GM23338 (cell line): Measurements from ENCODE around the gene RPF1. TPM values are rescaled to one million over a fixed set of nuclear protein-coding genes. Genes with fewer than 3 reads are reported as not detected.

Source experiments
- ATAC-seq: fragments of 200-7000 bp; cut with Tn5 transposase; 3 replicates; pipeline ENCODE4 v1.9.1; 2020
- DNase-seq: peaks from one replicate; pipeline ENCODE4 v3.0.0-alpha.2; 2015; ENCODE audit warnings: low spot score
- H2AFZ ChIP-seq: fragments of 200-600 bp; sonication (generic); 2 replicates; pipeline ENCODE4 v1.8.0; 2016; ENCODE audit warnings: antibody characterized with exemption, mild to moderate bottlenecking, moderate library complexity
- H3F3A ChIP-seq: fragments of 200-600 bp; sonication (generic); replicated peaks from 2 replicates; pipeline ENCODE4 v1.8.0; 2017; ENCODE audit warnings: antibody characterized with exemption, mixed run types, low read depth
- H3K27ac ChIP-seq: fragments of 200-600 bp; sonication (generic); 2 replicates; pipeline ENCODE4 v1.6.1; 2016; ENCODE audit warnings: low read depth
- H3K27me3 ChIP-seq: fragments of 200-600 bp; sonication (generic); 2 replicates; pipeline ENCODE4 v1.8.0; 2016; ENCODE audit warnings: mild to moderate bottlenecking, mixed run types, moderate library complexity; ENCODE audit not compliant: insufficient read depth
- H3K36me3 ChIP-seq: fragments of 200-600 bp; sonication (generic); 2 replicates; pipeline ENCODE4 v1.8.0; 2016; ENCODE audit warnings: mild to moderate bottlenecking; ENCODE audit not compliant: insufficient read depth
- H3K4me1 ChIP-seq: fragments of 200-600 bp; sonication (generic); 2 replicates; pipeline ENCODE4 v1.8.0; 2016; ENCODE audit warnings: mild to moderate bottlenecking, moderate library complexity; ENCODE audit not compliant: insufficient read depth
- H3K4me2 ChIP-seq: fragments of 200-600 bp; sonication (generic); 2 replicates; pipeline ENCODE4 v1.7.1; 2017; ENCODE audit warnings: mixed run types
- H3K4me3 ChIP-seq: fragments of 200-600 bp; sonication (generic); 2 replicates; pipeline ENCODE4 v1.6.1; 2016; ENCODE audit warnings: mixed run types
- H3K79me2 ChIP-seq: fragments of 200-600 bp; sonication (generic); replicated peaks from 2 replicates; pipeline ENCODE4 v1.8.0; 2017; ENCODE audit warnings: mild to moderate bottlenecking; ENCODE audit not compliant: insufficient read depth
- H3K9me2 ChIP-seq: fragments of 200-600 bp; sonication (generic); 2 replicates; pipeline ENCODE4 v1.8.0; 2017; ENCODE audit not compliant: insufficient read depth
- H4K20me1 ChIP-seq: fragments of 200-600 bp; sonication (generic); replicated peaks from 2 replicates; pipeline ENCODE4 v1.8.0; 2017; ENCODE audit warnings: mild to moderate bottlenecking; ENCODE audit not compliant: insufficient read depth
- H3K27ac Mint-ChIP-seq: 2 replicates; pipeline ENCODE4 v1.8.0; 2020; ENCODE audit warnings: inconsistent platforms, mild to moderate bottlenecking, moderate library complexity, mixed read lengths
- H3K27me3 Mint-ChIP-seq: 3 replicates; pipeline ENCODE4 v1.8.0; 2022; ENCODE audit warnings: low read depth, mild to moderate bottlenecking, moderate library complexity, mixed read lengths, inconsistent platforms; ENCODE audit not compliant: insufficient read depth, poor library complexity
- H3K36me3 Mint-ChIP-seq: 3 replicates; pipeline ENCODE4 v1.8.0; 2021; ENCODE audit warnings: low read depth, mild to moderate bottlenecking, inconsistent platforms, moderate library complexity, mixed read lengths
- H3K4me1 Mint-ChIP-seq: 3 replicates; pipeline ENCODE4 v1.8.0; 2020; ENCODE audit warnings: mild to moderate bottlenecking, inconsistent platforms, mixed read lengths
- H3K4me3 Mint-ChIP-seq: 3 replicates; pipeline ENCODE4 v1.8.0; 2021; ENCODE audit warnings: moderate library complexity, mild to moderate bottlenecking, inconsistent platforms, mixed read lengths
- H3K9me3 Mint-ChIP-seq: 3 replicates; pipeline ENCODE4 v1.8.0; 2020; ENCODE audit warnings: moderate library complexity, mild to moderate bottlenecking, inconsistent platforms, mixed read lengths
- CREB1 ChIP-seq: fragments of 250-450 bp; sonication (Bioruptor Pico); IDR thresholded peaks from 2 replicates; pipeline ENCODE4 v1.5.0; 2020; ENCODE audit warnings: low read depth, mild to moderate bottlenecking, moderate library complexity
- CTCF ChIP-seq, 2 experiments: fragments of 200-600 bp in 1 of 2; sonication (generic) in 1 of 2; conservative IDR thresholded peaks; 2 replicates each; pipeline versions ENCODE4 v1.5.1 to v1.6.1; 2016 to 2017; ENCODE audit warnings: antibody characterized with exemption in 2 of 2, low read depth in 2 of 2, mild to moderate bottlenecking in 2 of 2, moderate library complexity in 1 of 2
- EZH2 ChIP-seq: fragments of 200-600 bp; sonication (generic); IDR thresholded peaks from one replicate; pipeline ENCODE4 v1.8.0; 2017; ENCODE audit warnings: antibody characterized with exemption, mild to moderate bottlenecking, low read depth; ENCODE audit not compliant: unreplicated experiment
- JUNB ChIP-seq: IDR thresholded peaks from one replicate; pipeline ENCODE4 v1.6.1; 2016; ENCODE audit warnings: antibody characterized with exemption; ENCODE audit not compliant: unreplicated experiment
- NANOG ChIP-seq: IDR thresholded peaks from 2 replicates; pipeline ENCODE4 v1.6.1; 2016; ENCODE audit warnings: antibody characterized with exemption, borderline replicate concordance
- REST ChIP-seq: IDR thresholded peaks from one replicate; pipeline ENCODE4 v1.6.1; 2018; ENCODE audit warnings: antibody characterized with exemption; ENCODE audit not compliant: unreplicated experiment
- STAT1 ChIP-seq: IDR thresholded peaks from one replicate; pipeline ENCODE4 v1.6.1; 2016; ENCODE audit warnings: antibody characterized with exemption; ENCODE audit not compliant: unreplicated experiment
- ZNF114 ChIP-seq: fragments of 250-450 bp; sonication (Bioruptor Pico); IDR thresholded peaks from 2 replicates; pipeline ENCODE4 v1.5.0; 2020; ENCODE audit warnings: mild to moderate bottlenecking, moderate library complexity
- ZNF331 ChIP-seq: fragments of 250-450 bp; sonication (Bioruptor Pico); IDR thresholded peaks from 2 replicates; pipeline ENCODE4 v1.5.0; 2020; ENCODE audit warnings: low read depth, mild to moderate bottlenecking, moderate library complexity
- ZNF462 ChIP-seq: fragments of 250-450 bp; sonication (Bioruptor Pico); IDR thresholded peaks from 2 replicates; pipeline ENCODE4 v1.5.0; 2020; ENCODE audit warnings: mild to moderate bottlenecking, moderate library complexity
- polyA plus RNA-seq: library from polyadenylated mRNA; unstranded; fragments of >200 nt; fragmentation: Nextera tagmentation; extraction: Ambion mirVana; gene quantifications from 2 replicates; pipeline ENCODE4 v1.2.1, GENCODE V29; 2016
- total RNA-seq: library from RNA; depleted of rRNA; stranded (reverse); fragments of >200 nt; shearing (Covaris generic); gene quantifications from 2 replicates; pipeline ENCODE4 v1.2.3, GENCODE V29; 2014
- TF ChIP-seq, protein P1 (sequence below): IDR thresholded peaks from 2 replicates; pipeline ENCODE4 v1.6.1; 2016; ENCODE audit warnings: antibody characterized with exemption

RPF1 gene
- total and polyA plus RNA-seq, 2 experiments from 2014 or later: 56.4 to 57.1 TPM

- no peak for TF ChIP-seq REST
- no peak for TF ChIP-seq EZH2
- no peak for TF ChIP-seq STAT1
- no peak for TF ChIP-seq ZNF114
Observed at GRCh38 chr1:84538599-84538998, 59.5 kb downstream of the RPF1 start (continued).

DNA sequence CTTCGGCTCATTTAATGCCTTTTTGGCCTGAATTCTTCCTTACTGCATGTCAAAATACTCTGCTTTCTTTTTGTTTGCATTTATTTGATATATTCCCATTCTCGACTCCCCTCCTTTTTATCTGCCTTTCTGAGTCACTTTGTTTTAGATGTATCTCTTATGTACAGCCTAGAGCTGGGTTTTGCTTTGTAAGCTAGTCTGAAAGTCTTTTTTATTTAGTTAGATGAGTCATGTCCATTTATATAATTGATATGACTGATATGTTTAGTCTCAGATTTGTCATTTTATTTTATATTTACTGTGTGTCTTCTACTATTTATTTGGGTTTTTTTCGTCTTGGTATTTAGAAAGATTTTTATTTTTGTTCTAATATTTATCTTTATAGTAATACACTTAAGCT, 60.9 kb downstream of the RPF1 start:
- Mint-ChIP-seq H3K4me1 (no peaks in the 10 kb centered on the region), H3K27me3 (no peaks in the 10 kb centered on the region), H3K27ac (no peak overlapping the region), H3K9me3 (no peaks in the 10 kb centered on the region), H3K4me3 (no peak overlapping the region), H3K36me3 (no peaks in the 10 kb centered on the region)
- Histone ChIP-seq H3F3A (no peaks in the 10 kb centered on the region), H3K4me2 (no peak overlapping the region), H4K20me1 (no peaks in the 10 kb centered on the region), H3K4me3 (no peak overlapping the region), H3K4me1 (no peaks in the 10 kb centered on the region), H3K79me2 (no peaks in the 10 kb centered on the region), H3K36me3 (no peaks in the 10 kb centered on the region), H3K27me3 (no peaks in the 10 kb centered on the region), H3K9me2 (no peaks in the 10 kb centered on the region), H3K27ac (no peak overlapping the region), H2AFZ (no peak overlapping the region)
- DNase-seq (no peak), ATAC-seq (no peak)
- TF ChIP-seq, protein P1, sequence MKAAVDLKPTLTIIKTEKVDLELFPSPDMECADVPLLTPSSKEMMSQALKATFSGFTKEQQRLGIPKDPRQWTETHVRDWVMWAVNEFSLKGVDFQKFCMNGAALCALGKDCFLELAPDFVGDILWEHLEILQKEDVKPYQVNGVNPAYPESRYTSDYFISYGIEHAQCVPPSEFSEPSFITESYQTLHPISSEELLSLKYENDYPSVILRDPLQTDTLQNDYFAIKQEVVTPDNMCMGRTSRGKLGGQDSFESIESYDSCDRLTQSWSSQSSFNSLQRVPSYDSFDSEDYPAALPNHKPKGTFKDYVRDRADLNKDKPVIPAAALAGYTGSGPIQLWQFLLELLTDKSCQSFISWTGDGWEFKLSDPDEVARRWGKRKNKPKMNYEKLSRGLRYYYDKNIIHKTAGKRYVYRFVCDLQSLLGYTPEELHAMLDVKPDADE: no peak
- no peak for TF ChIP-seq ZNF114
- no peak for TF ChIP-seq STAT1
- TF ChIP-seq NANOG: no peak
- TF ChIP-seq ZNF462: no peak
- TF ChIP-seq CTCF (conservative IDR thresholded peaks at IDR 0.05; ENCODE audit: low read depth in 2 of 2): no peak
- TF ChIP-seq ZNF331: no peak
- no peak for TF ChIP-seq JUNB
- no peak for TF ChIP-seq CREB1 (CRISPR knock-in tag)
- no peak for TF ChIP-seq EZH2
